GM20431 (cell line): Measurements from ENCODE around the gene CXCR6.

Experiments used
- in situ Hi-C: fragments of 300-500 bp; cut with MseI, MboI; formaldehyde crosslinking; loops from one replicate; pipeline ENCODE4 v1.15.0; 2020; ENCODE audit warnings: low sequenced_read_pairs; ENCODE audit not compliant: unreplicated experiment

Gene CXCR6

GRCh38 chr3:45921158-45922038 lies 21.9 kb upstream of the CXCR6 start:
- in situ Hi-C loops = loop anchor here (10.0 kb wide), 1 partner anchor 157 kb away; no protein-coding TSS in a partner anchor

GRCh38 chr3:45922039-45922326 lies 21.3 kb upstream of the CXCR6 start:
- in situ Hi-C loops = loop anchor here (10.0 kb wide), 1 partner anchor 157 kb away; no protein-coding TSS in a partner anchor

- in situ Hi-C loops = loop anchor here (10.0 kb wide), 1 partner anchor 158 kb away; no protein-coding TSS in a partner anchor
These were observed 20.2 kb upstream of the CXCR6 start for GRCh38 chr3:45922950-45923590.

GRCh38 chr3:45923755-45924154 lies 19.5 kb upstream of the CXCR6 start:
- in situ Hi-C loops = loop anchor here (10.0 kb wide), 1 partner anchor 159 kb away; no protein-coding TSS in a partner anchor

- in situ Hi-C loops = loop anchor here (10.0 to 25.0 kb wide), 3 partner anchors 163 to 416 kb away; partner anchors contain the start of gene CCR1
These were observed 15.4 kb upstream of the CXCR6 start for GRCh38 chr3:45927881-45928280.

- in situ Hi-C loops = loop anchor here (10.0 to 25.0 kb wide), 3 partner anchors 164 to 417 kb away; partner anchors contain the start of gene CCR1
These were observed 14.1 kb upstream of the CXCR6 start for GRCh38 chr3:45929042-45929679.

GRCh38 chr3:45931496-45931895 lies 11.8 kb upstream of the CXCR6 start:
- in situ Hi-C loops = loop anchor here (5.0 to 25.0 kb wide), 3 partner anchors 146 to 419 kb away; partner anchors contain the start of gene CCR1

- in situ Hi-C loops = loop anchor here (5.0 to 25.0 kb wide), 3 partner anchors 145 to 420 kb away; partner anchors contain the start of gene CCR1
These were observed 11.2 kb upstream of the CXCR6 start for GRCh38 chr3:45932112-45932511.

GRCh38 chr3:45933591-45933990 lies 9.7 kb upstream of the CXCR6 start:
- in situ Hi-C loops = loop anchor here (5.0 to 25.0 kb wide), 3 partner anchors 144 to 421 kb away; partner anchors contain the start of gene CCR1

- in situ Hi-C loops = loop anchor here (25.0 kb wide), 2 partner anchors 276 to 424 kb away; partner anchors contain the start of gene CCR1
These were observed 7.0 kb upstream of the CXCR6 start for GRCh38 chr3:45936261-45936660.

GRCh38 chr3:45937206-45938042 lies 5.8 kb upstream of the CXCR6 start:
- in situ Hi-C loops = loop anchor here (25.0 kb wide), 2 partner anchors 275 to 425 kb away; partner anchors contain the start of gene CCR1

GRCh38 chr3:45938043-45938435 lies 5.2 kb upstream of the CXCR6 start:
- in situ Hi-C loops = loop anchor here (25.0 kb wide), 2 partner anchors 274 to 426 kb away; partner anchors contain the start of gene CCR1

- in situ Hi-C loops = loop anchor here (25.0 kb wide), 2 partner anchors 273 to 427 kb away; partner anchors contain the start of gene CCR1
These were observed 4.4 kb upstream of the CXCR6 start for GRCh38 chr3:45938864-45939263.

- in situ Hi-C loops = loop anchor here (25.0 kb wide), 2 partner anchors 273 to 427 kb away; partner anchors contain the start of gene CCR1
These were observed 3.9 kb upstream of the CXCR6 start for GRCh38 chr3:45939341-45939771.

GRCh38 chr3:45940004-45940780 lies 3.1 kb upstream of the CXCR6 start:
- in situ Hi-C loops = loop anchor here (10.0 to 25.0 kb wide), 3 partner anchors 272 to 428 kb away; partner anchors contain the start of gene CCR1

- in situ Hi-C loops = loop anchor here (10.0 to 25.0 kb wide), 3 partner anchors 271 to 429 kb away; partner anchors contain the start of gene CCR1
These were observed 2.4 kb upstream of the CXCR6 start for GRCh38 chr3:45940781-45941365.

GRCh38 chr3:45942051-45942825 lies 1.0 kb upstream of the CXCR6 start:
- in situ Hi-C loops = loop anchor here (10.0 to 25.0 kb wide), 3 partner anchors 270 to 430 kb away; partner anchors contain the start of gene CCR1
